ENCODE measurements around the gene FN3KRP.

DNA sequence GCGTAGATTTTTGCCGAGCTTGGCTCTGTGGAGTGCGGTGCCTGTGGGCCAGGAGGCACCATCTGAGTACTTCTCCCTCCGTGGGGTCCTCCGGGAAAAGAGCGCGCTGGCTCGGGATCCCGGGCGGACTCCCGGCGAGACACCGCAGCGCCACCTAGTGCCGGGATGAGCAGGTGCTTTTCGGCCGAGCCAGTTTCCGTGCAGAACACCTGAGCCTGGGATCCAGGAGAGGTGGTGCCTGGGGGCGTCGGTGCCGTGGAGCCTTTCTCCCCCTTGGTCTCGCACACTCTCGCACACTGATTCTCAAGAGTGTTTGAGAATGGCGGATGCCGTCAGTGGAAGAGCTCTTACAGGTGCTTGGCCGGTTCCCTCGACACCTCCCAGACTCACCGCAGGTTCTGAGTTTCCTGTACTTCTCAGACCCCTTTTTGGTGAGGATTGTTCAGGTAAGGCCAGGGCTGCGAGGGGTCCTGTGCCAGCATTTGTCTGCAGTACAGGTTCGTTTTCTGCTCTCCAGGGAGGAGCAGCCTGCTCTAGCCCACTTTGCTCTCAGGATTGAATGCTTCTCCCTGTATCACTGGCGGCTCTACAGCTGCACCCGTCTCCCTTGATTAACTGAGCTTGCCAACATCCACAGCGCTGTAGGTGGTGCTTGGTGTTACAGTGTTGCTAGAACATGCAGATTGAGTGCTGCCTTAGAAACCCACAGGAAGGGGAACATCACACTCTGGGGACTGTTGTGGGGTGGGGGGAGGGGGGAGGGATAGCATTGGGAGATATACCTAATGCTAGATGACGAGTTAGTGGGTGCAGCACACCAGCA lies 58.7 kb downstream of the FN3KRP start:
- TF ChIP-seq, protein P1, sequence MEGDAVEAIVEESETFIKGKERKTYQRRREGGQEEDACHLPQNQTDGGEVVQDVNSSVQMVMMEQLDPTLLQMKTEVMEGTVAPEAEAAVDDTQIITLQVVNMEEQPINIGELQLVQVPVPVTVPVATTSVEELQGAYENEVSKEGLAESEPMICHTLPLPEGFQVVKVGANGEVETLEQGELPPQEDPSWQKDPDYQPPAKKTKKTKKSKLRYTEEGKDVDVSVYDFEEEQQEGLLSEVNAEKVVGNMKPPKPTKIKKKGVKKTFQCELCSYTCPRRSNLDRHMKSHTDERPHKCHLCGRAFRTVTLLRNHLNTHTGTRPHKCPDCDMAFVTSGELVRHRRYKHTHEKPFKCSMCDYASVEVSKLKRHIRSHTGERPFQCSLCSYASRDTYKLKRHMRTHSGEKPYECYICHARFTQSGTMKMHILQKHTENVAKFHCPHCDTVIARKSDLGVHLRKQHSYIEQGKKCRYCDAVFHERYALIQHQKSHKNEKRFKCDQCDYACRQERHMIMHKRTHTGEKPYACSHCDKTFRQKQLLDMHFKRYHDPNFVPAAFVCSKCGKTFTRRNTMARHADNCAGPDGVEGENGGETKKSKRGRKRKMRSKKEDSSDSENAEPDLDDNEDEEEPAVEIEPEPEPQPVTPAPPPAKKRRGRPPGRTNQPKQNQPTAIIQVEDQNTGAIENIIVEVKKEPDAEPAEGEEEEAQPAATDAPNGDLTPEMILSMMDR (conservative IDR thresholded peaks at IDR 0.05; ENCODE audit: low read depth, low read length), result peak; percentile 97
- TF ChIP-seq EZH2 (IDR thresholded peaks at IDR 0.05; ENCODE audit: borderline replicate concordance, low read depth, low read length, poor library complexity, severe bottlenecking), result no peak
